Thoracic aorta (tissue), 2 donors: ENCODE data around the gene ATG2A. TPM values are rescaled to one million over a fixed set of nuclear protein-coding genes. Genes with fewer than 3 reads are reported as not detected.

Source experiments
- ATAC-seq: fragments of 150-250 bp; one replicate; pipeline ENCODE4 v1.8.0; 2017; ENCODE audit warnings: low read depth; ENCODE audit not compliant: insufficient number of reproducible peaks, low FRiP score
- DNase-seq: peaks from one replicate; pipeline ENCODE4 v3.0.0-alpha.2; 2020; ENCODE audit warnings: low spot score
- H3K27ac ChIP-seq, 2 donors: fragments of 200-600 bp; sonication (generic); 1 replicate in 1 of 2; 2 replicates in 1 of 2; pipeline ENCODE4 v1.5.1; 2016; ENCODE audit warnings: mild to moderate bottlenecking in 2 of 2, moderate library complexity in 2 of 2
- H3K27me3 ChIP-seq: fragments of 200-600 bp; sonication (generic); replicated peaks from 2 replicates; pipeline ENCODE4 v1.6.0; 2016; ENCODE audit warnings: mild to moderate bottlenecking; ENCODE audit not compliant: insufficient read depth
- H3K36me3 ChIP-seq: fragments of 200-600 bp; sonication (generic); one replicate; pipeline ENCODE4 v1.5.1; 2016
- H3K4me1 ChIP-seq, 2 donors: fragments of 200-600 bp; sonication (generic); 1 replicate in 1 of 2; 2 replicates in 1 of 2; pipeline versions ENCODE4 v1.5.1 to v1.6.0; 2016; ENCODE audit warnings: low read depth in 2 of 2, mild to moderate bottlenecking in 1 of 2; ENCODE audit not compliant: control insufficient read depth in 1 of 2
- H3K4me3 ChIP-seq: fragments of 200-600 bp; sonication (generic); 2 replicates; pipeline ENCODE4 v1.5.1; 2016; ENCODE audit warnings: mild to moderate bottlenecking
- H3K9me3 ChIP-seq: fragments of 200-600 bp; sonication (generic); 2 replicates; pipeline ENCODE4 v1.5.1; 2016
- total RNA-seq, 2 donors: library from RNA; depleted of rRNA; stranded (reverse); fragments of >200 nt; gene quantifications; one replicate each; pipeline versions ENCODE4 v1.1.0 to v1.2.3, GENCODE V29; 2016
- TF ChIP-seq, protein P1 (sequence below): fragments of 200-600 bp; sonication (generic); IDR thresholded peaks from one replicate; pipeline ENCODE4 v1.5.1; 2019; ENCODE audit warnings: antibody characterized with exemption

ATG2A gene
- total RNA-seq, 2 donors from 2014 or later = 18.5 to 35.2 TPM

DNA sequence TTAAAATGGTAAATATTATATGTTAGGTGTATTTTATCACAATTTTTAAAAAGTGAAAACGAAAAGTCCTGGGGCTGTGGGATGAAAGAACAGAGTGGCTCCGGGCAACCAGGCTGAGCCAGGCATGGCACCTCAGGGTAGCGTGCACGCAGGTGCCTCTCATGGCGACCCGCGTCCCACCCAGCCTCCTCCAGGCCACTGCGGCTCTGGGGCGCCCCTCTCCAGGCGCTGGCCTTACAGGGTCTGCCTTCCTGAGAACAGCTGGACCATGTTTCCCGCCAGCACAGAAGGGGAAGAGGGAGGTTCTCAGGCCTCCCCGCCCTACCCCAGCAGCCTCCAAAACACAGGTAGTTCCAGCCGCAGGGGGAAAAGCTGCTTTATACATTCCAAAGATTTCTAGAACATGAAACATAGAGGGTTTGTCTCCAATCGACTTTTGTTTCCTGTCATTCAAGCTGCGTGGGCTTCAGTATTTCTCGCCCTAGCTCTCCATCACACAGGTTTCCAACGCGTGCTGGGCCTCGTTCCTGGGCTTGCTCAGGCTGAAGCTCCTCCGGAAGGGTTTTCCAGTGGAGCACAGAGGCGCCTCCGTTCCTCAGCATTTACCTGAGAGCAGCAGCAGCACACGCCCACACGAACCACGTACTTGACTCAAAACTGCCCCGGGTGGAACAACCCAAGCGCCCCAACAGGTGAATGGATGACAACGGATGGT, 49.1 kb downstream of the ATG2A start:
- DNase-seq = no peak
- peak overlapping the region; percentile 86 to 98 for H3K27ac ChIP-seq
- ATAC-seq = no peak
- TF ChIP-seq, protein P1, sequence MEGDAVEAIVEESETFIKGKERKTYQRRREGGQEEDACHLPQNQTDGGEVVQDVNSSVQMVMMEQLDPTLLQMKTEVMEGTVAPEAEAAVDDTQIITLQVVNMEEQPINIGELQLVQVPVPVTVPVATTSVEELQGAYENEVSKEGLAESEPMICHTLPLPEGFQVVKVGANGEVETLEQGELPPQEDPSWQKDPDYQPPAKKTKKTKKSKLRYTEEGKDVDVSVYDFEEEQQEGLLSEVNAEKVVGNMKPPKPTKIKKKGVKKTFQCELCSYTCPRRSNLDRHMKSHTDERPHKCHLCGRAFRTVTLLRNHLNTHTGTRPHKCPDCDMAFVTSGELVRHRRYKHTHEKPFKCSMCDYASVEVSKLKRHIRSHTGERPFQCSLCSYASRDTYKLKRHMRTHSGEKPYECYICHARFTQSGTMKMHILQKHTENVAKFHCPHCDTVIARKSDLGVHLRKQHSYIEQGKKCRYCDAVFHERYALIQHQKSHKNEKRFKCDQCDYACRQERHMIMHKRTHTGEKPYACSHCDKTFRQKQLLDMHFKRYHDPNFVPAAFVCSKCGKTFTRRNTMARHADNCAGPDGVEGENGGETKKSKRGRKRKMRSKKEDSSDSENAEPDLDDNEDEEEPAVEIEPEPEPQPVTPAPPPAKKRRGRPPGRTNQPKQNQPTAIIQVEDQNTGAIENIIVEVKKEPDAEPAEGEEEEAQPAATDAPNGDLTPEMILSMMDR = no peak
- H3K9me3 ChIP-seq = no peaks in the 10 kb centered on the region
- H3K4me1 ChIP-seq = peaks cover 80 to 99% of the 10 kb centered on the region in 2 donors
- no peaks in the 10 kb centered on the region for H3K27me3 ChIP-seq
- H3K4me3 ChIP-seq = no peak overlapping the region
- H3K36me3 ChIP-seq = peaks cover 7% of the 10 kb centered on the region

DNA sequence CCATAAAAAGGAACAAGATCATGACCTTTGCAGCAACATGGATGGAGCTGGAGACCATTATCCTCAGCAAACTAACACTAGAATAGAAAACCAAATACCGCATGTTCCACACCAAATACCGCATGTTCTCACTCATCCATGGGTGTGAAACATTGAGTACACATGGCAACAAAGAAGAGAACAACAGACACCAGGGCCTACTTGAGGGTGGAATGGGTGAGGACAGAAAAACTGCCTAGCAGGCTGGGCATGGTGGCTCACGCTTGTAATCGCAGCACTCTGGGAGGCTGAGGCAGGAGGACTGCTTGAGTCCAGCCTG, 50.9 kb downstream of the ATG2A start:
- DNase-seq = no peak
- TF ChIP-seq, protein P1 = no peak
- peak overlapping the region; percentile 66 for H3K4me3 ChIP-seq
- H3K27ac ChIP-seq = peak overlapping the region; percentile 97 to 98
- peaks cover 3% of the 10 kb centered on the region for H3K36me3 ChIP-seq
- no peak for ATAC-seq
- H3K9me3 ChIP-seq = no peaks in the 10 kb centered on the region
- peaks cover 80 to 96% of the 10 kb centered on the region in 2 donors for H3K4me1 ChIP-seq
- no peaks in the 10 kb centered on the region for H3K27me3 ChIP-seq

DNA sequence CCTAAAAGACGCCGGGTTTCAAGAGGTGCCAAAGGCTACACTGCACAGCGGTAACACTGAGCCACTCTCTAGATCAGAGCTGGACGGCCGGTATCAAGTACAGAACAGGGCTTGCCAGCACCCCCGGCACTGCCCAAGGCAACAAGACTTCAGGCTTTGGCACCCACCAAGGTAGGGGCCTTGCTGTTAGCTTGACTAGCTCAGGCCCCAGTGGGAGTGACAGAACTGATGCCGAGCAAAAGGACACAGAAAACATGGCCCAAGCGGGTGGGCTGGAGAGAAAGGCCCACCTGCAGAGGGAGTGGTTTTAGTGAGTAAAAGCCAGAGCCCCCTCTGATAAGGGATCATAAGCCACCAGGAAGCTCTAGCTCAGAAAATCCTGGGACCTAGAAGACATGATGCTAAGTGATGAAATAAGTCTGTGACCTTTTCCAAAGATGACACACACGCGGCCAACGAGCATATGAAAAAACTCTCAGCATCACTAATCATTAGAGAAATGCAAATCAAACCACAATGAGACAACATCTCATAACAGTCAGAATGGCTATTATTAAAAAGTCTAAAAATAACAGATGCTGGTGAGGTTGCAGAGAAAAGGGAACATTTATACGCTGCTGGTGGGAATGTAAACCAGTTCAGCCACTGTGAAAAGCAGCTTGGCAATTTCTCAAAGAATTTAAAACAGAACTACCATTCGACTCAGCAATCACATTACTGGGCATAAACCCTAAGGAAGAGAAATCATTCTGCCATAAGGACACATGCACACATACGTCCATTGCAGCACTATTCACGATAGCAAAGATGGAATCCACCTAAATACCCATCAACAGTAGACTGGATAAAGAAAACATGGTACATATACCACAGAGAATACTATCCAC, 51.5 kb downstream of the ATG2A start:
- ATAC-seq = peak; percentile 8
- no peaks in the 10 kb centered on the region for H3K27me3 ChIP-seq
- H3K27ac ChIP-seq = peak overlapping the region; percentile 97 to 98
- DNase-seq = no peak
- no peaks in the 10 kb centered on the region for H3K9me3 ChIP-seq
- H3K4me1 ChIP-seq = peaks cover 75 to 95% of the 10 kb centered on the region in 2 donors
- H3K36me3 ChIP-seq = peaks cover 3% of the 10 kb centered on the region
- peak overlapping the region; percentile 66 for H3K4me3 ChIP-seq
- TF ChIP-seq, protein P1 = peak; percentile 18

DNA sequence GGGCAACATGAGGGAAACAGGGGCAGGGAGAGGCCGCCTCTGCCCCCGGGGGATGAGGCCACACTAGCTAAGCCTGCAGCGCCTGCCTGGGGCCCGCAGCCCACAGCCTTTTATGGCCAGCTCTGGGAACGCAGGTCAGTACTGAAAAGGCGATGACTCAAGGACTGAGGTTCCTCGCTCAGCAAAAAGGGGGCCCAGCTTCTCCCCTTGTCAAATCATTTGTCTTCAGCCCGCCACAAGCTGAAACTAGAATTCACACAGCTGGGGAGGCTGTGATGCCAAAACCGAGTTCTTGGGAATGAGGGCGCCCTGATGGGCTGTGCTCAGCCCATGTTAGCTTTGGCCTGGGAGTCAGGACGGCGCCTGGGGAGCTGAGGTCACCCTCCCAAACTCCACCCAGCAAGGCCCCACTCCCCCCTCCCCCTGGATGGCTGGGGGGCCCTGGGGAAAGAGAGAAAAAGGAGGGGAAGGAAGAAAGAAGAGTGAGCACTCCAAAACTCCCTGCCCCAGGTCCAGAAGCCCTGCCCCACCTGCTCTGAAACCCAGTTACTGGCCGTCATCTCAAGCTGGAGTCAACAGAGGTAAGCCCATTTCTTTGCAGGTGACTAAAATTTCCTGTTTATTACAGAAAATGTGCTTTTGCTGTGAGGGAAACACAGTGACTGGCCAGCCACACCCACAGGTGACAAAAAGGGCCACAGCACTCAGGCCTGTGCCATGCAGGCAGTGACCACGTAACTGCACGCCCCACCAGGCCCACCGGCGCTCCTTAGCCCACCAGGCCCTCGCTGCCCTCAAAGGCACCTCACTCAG, 52.3 kb downstream of the ATG2A start:
- TF ChIP-seq, protein P1 = peak; percentile 10
- H3K9me3 ChIP-seq = no peaks in the 10 kb centered on the region
- no peaks in the 10 kb centered on the region for H3K27me3 ChIP-seq
- H3K27ac ChIP-seq = peak overlapping the region; percentile 97 to 98
- ATAC-seq (peak; percentile 73), DNase-seq (peak; percentile 69)
- H3K36me3 ChIP-seq = peaks cover 5% of the 10 kb centered on the region
- H3K4me1 ChIP-seq = peaks cover 72 to 95% of the 10 kb centered on the region in 2 donors
- H3K4me3 ChIP-seq = peak overlapping the region; percentile 66
